Esophagus muscularis mucosa (tissue), 4 donors: ENCODE data around the gene LRP8. TPM values are rescaled to one million over a fixed set of nuclear protein-coding genes. Genes with fewer than 3 reads are reported as not detected.

Source experiments
- DNase-seq: peaks from one replicate; pipeline ENCODE4 v3.0.0-alpha.2; 2017; ENCODE audit errors: extremely low spot score
- H3K27ac ChIP-seq, 4 donors: fragments of 200-600 bp; sonication (generic); replicated peaks in 1 of 4; 1 replicate in 3 of 4; 2 replicates in 1 of 4; pipeline ENCODE4 v1.5.1; 2016 to 2019; ENCODE audit warnings: mild to moderate bottlenecking in 1 of 4
- H3K27me3 ChIP-seq, 4 donors: fragments of 200-600 bp; sonication (generic); one replicate each; pipeline versions ENCODE4 v1.5.1 to v1.6.0; 2016 to 2019
- H3K36me3 ChIP-seq, 4 donors: fragments of 200-600 bp; sonication (generic); one replicate each; pipeline ENCODE4 v1.5.1; 2016 to 2019
- H3K4me1 ChIP-seq, 4 donors: fragments of 200-600 bp; sonication (generic); one replicate each; pipeline ENCODE4 v1.5.1; 2016 to 2019
- H3K4me3 ChIP-seq, 4 donors: fragments of 200-600 bp; sonication (generic); 1 replicate in 2 of 4; 2 replicates in 2 of 4; pipeline ENCODE4 v1.5.1; 2016 to 2019; ENCODE audit warnings: mild to moderate bottlenecking in 4 of 4, moderate library complexity in 1 of 4
- H3K9me3 ChIP-seq, 4 donors: fragments of 200-600 bp; sonication (generic); 1 replicate in 3 of 4; 2 replicates in 1 of 4; pipeline ENCODE4 v1.5.1; 2016 to 2019
- CTCF ChIP-seq, 3 experiments: fragments of 200-600 bp in 2 of 3; fragments of 450-650 bp in 1 of 3; sonication (generic) in 2 of 3; IDR thresholded peaks; one replicate each; pipeline ENCODE4 v1.5.1; 2017 to 2019; ENCODE audit warnings: antibody characterized with exemption in 3 of 3, mild to moderate bottlenecking in 2 of 3, moderate library complexity in 1 of 3
- EP300 ChIP-seq: sonication (generic); formaldehyde crosslinking; IDR thresholded peaks from one replicate; pipeline ENCODE4 v1.6.1; 2017; ENCODE audit warnings: antibody characterized with exemption
- POLR2A ChIP-seq: fragments of 450-650 bp; IDR thresholded peaks from one replicate; pipeline ENCODE4 v1.6.1; 2017; ENCODE audit warnings: antibody characterized with exemption, moderate library complexity, mild to moderate bottlenecking, low read depth
- POLR2AphosphoS5 ChIP-seq, 2 donors: sonication (generic); formaldehyde crosslinking; IDR thresholded peaks; one replicate each; pipeline ENCODE4 v1.6.1; 2017; ENCODE audit warnings: antibody characterized with exemption in 2 of 2
- WGBS: methylation state at CpG from one replicate; pipeline ENCODE4 v1.1.5; 2018; 5-methylcytosine and 5-hydroxymethylcytosine counted together
- intact Hi-C: fragments of 100-400 bp; cut with DNase I; formaldehyde crosslinking; loops from one replicate; pipeline ENCODE4 v1.15.1; 2023
- total RNA-seq, 4 donors: library from RNA; depleted of rRNA; stranded (reverse); fragments of >200 nt; gene quantifications; one replicate each; pipeline versions ENCODE4 v1.1.0 to v1.2.1, GENCODE V29; 2016

The LRP8 gene
- total RNA-seq, 4 donors from 2014 or later, result 0.83 to 6.0 (median 1.9) TPM

- intact Hi-C loops, result no loop called here
- Histone ChIP-seq H3K9me3 (no peaks in the 10 kb centered on the region), H3K4me1 (no peaks in the 10 kb centered on the region), H3K4me3 (no peak overlapping the region), H3K27me3 (no peaks in the 10 kb centered on the region), H3K27ac (no peak overlapping the region), H3K36me3 (no peaks in the 10 kb centered on the region)
- DNase-seq, result no peak
- WGBS, result 84% methylated on average over 14 of the region's 14 CpGs
- no peak for TF ChIP-seq EP300
- TF ChIP-seq POLR2A, result no peak
- TF ChIP-seq POLR2AphosphoS5 (IDR thresholded peaks at IDR 0.05), result no peak
- no peak for TF ChIP-seq CTCF (IDR thresholded peaks at IDR 0.05)
These were observed 23.9 kb downstream of the LRP8 start for GRCh38 chr1:53303726-53304515.

- no peaks in the 10 kb centered on the region for H3K27me3 ChIP-seq
These were observed 24.6 kb downstream of the LRP8 start for GRCh38 chr1:53303243-53303642.

GRCh38 chr1:53299233-53299632 is 28.6 kb downstream of the LRP8 start:
- intact Hi-C loops, result no loop called here
- H3K9me3 ChIP-seq, result no peaks in the 10 kb centered on the region
- no CpG with 5 or more reads among the region's 3 CpGs for WGBS
- TF ChIP-seq POLR2A (no peak), POLR2AphosphoS5 (IDR thresholded peaks at IDR 0.05) (no peak), EP300 (no peak)
- no peak overlapping the region for H3K27ac ChIP-seq
- H3K4me1 ChIP-seq, result no peaks in the 10 kb centered on the region
- no peak for DNase-seq
- no peaks in the 10 kb centered on the region for H3K27me3 ChIP-seq
- no peak overlapping the region for H3K4me3 ChIP-seq
- H3K36me3 ChIP-seq, result no peaks in the 10 kb centered on the region

More at GRCh38 chr1:53303243-53303642, 24.6 kb downstream of the LRP8 start:
- Histone ChIP-seq H3K27ac (no peak overlapping the region), H3K36me3 (no peaks in the 10 kb centered on the region), H3K4me3 (no peak overlapping the region), H3K9me3 (no peaks in the 10 kb centered on the region), H3K4me1 (no peaks in the 10 kb centered on the region)
- no peak for DNase-seq
- intact Hi-C loops, result no loop called here
- WGBS, result 92% methylated on average over 7 of the region's 7 CpGs
- TF ChIP-seq EP300, result no peak
- no peak for TF ChIP-seq CTCF (IDR thresholded peaks at IDR 0.05)
- no peak for TF ChIP-seq POLR2A
- TF ChIP-seq POLR2AphosphoS5 (IDR thresholded peaks at IDR 0.05), result no peak

GRCh38 chr1:53298045-53298637 is 29.7 kb downstream of the LRP8 start:
- no peak overlapping the region for H3K4me3 ChIP-seq
- no peak overlapping the region for H3K27ac ChIP-seq
- TF ChIP-seq POLR2AphosphoS5 (IDR thresholded peaks at IDR 0.05), result no peak
- TF ChIP-seq POLR2A, result no peak
- no peak for TF ChIP-seq EP300
- TF ChIP-seq CTCF (IDR thresholded peaks at IDR 0.05), result no peak
- WGBS, result 82% methylated on average over 12 of the region's 12 CpGs
- no peaks in the 10 kb centered on the region for H3K9me3 ChIP-seq
- no peaks in the 10 kb centered on the region for H3K27me3 ChIP-seq
- no peak for DNase-seq
- H3K36me3 ChIP-seq, result no peaks in the 10 kb centered on the region
- intact Hi-C loops, result no loop called here
- peaks cover 4 to 8% (median 6%) of the 10 kb centered on the region in 4 donors for H3K4me1 ChIP-seq

GRCh38 chr1:53297195-53297594 is 30.7 kb downstream of the LRP8 start:
- no peak overlapping the region for H3K27ac ChIP-seq

More at GRCh38 chr1:53297195-53297594, 30.7 kb downstream of the LRP8 start:
- Histone ChIP-seq H3K9me3 (no peaks in the 10 kb centered on the region), H3K27me3 (no peaks in the 10 kb centered on the region), H3K4me3 (no peak overlapping the region), H3K4me1 (peaks cover 10 to 14% (median 11%) of the 10 kb centered on the region in 4 donors), H3K36me3 (no peaks in the 10 kb centered on the region)
- TF ChIP-seq POLR2AphosphoS5 (IDR thresholded peaks at IDR 0.05) (no peak), EP300 (no peak), POLR2A (no peak), CTCF (IDR thresholded peaks at IDR 0.05) (no peak)
- DNase-seq, result no peak
- intact Hi-C loops, result no loop called here
- WGBS, result 93% methylated on average over 17 of the region's 17 CpGs
